Measurements from ENCODE around the gene TPD52L1.

The TPD52L1 gene

DNA sequence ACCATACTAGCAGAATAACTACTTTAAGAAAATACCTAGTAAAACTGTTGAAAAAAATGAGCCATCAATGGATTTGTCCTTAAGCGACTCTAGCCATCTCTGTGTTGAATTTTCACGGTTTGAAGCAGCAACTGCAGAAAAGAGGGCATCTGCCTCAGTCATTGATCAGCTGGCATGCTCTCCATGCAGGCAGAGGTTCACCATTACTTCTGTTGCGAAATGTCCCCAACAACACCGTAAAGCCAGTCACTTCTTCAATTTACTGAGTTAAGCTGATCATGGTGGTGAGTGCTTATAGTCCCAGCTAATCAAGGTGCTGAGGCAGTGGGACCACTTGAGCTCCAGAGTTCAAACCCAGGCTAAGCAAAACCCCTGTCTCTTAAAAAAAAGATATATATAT is 11.1 kb downstream of the TPD52L1 start:
- Histone ChIP-seq H3K4me1 (ENCODE audit: control insufficient read depth, low read depth, low read length) (no peaks in the 10 kb centered on the region), H3K27ac (ENCODE audit: low read length) (no peak overlapping the region), H3K36me3 (ENCODE audit: control insufficient read depth, low read depth, low read length) (no peaks in the 10 kb centered on the region), H3K9ac (ENCODE audit: low read length) (no peak overlapping the region), H3K9me3 (ENCODE audit: control insufficient read depth, low read depth, low read length) (no peaks in the 10 kb centered on the region), H3K4me3 (ENCODE audit: low read length) (no peak overlapping the region), H3K27me3 (ENCODE audit: control insufficient read depth, insufficient read depth, low read length) (no peaks in the 10 kb centered on the region)

DNA sequence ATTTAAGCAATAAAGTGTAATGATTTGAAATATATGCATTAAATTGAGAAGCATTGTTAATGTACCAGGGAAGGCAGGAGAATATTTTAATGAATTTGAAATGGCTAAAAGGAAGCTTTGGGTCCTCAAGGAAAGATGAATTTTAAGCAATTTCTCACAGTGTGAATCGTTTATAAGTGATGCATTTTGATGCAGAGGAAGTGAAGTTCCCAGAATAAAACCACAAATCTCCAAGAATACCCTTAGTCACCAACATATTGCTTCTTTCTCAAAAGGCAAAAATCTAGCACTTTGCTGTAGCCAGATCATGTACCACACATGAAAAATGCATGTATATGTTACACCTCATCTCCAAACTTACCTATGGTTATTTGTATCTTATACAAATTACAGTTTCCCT is 11.7 kb downstream of the TPD52L1 start:
- H3K27me3 ChIP-seq (ENCODE audit: control insufficient read depth, insufficient read depth, low read length), result no peaks in the 10 kb centered on the region
- no peaks in the 10 kb centered on the region for H3K36me3 ChIP-seq (ENCODE audit: control insufficient read depth, low read depth, low read length)
- H3K27ac ChIP-seq (ENCODE audit: low read length), result no peak overlapping the region
- no peaks in the 10 kb centered on the region for H3K9me3 ChIP-seq (ENCODE audit: control insufficient read depth, low read depth, low read length)
- no peak overlapping the region for H3K4me3 ChIP-seq (ENCODE audit: low read length)
- no peak overlapping the region for H3K9ac ChIP-seq (ENCODE audit: low read length)
- no peaks in the 10 kb centered on the region for H3K4me1 ChIP-seq (ENCODE audit: control insufficient read depth, low read depth, low read length)

DNA sequence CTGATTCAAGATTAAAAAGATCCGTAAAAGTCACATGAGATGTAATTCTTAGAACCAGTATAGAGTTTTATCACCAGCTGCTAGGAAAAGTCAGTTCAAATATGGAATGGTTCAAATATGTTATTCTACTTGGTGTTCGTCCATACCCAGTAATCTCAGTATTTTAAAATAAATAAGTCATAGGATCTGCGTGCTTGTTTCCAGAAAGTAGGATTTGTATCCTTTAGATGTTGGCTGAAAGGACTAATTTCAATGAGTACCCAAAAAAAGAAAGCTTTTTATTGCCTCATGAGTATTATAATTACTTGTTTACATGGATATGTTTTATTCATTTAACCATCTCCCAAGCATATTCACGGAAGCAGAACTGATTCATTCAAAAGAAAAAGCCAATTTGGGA is 12.2 kb downstream of the TPD52L1 start:
- Histone ChIP-seq H3K27me3 (ENCODE audit: control insufficient read depth, insufficient read depth, low read length) (no peaks in the 10 kb centered on the region), H3K36me3 (ENCODE audit: control insufficient read depth, low read depth, low read length) (no peaks in the 10 kb centered on the region), H3K9ac (ENCODE audit: low read length) (no peak overlapping the region), H3K9me3 (ENCODE audit: control insufficient read depth, low read depth, low read length) (no peaks in the 10 kb centered on the region), H3K4me3 (ENCODE audit: low read length) (no peak overlapping the region), H3K4me1 (ENCODE audit: control insufficient read depth, low read depth, low read length) (no peaks in the 10 kb centered on the region), H3K27ac (ENCODE audit: low read length) (no peak overlapping the region)

DNA sequence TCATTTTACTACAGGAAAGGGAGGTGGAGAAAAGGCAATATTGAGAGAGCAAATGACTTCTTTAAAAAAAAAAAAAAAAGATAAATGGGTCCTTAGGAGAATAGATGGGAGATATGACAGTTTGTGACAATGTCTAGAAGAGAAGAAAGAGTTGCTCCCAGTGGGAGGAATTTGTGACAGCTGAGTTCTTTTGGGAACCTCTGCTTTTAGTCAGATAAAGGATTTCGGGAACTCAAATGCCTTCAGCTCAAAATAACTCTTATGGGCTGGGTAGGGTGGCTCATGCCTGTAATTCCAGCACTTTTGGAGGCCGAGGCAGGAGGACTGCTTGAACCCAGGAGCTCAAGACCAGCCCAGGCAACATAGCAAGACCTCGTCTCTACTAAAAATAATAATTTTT is 13.1 kb downstream of the TPD52L1 start:
- H3K27me3 ChIP-seq (ENCODE audit: control insufficient read depth, insufficient read depth, low read length), result no peaks in the 10 kb centered on the region
- H3K36me3 ChIP-seq (ENCODE audit: control insufficient read depth, low read depth, low read length), result no peaks in the 10 kb centered on the region
- no peaks in the 10 kb centered on the region for H3K4me1 ChIP-seq (ENCODE audit: control insufficient read depth, low read depth, low read length)
- H3K4me3 ChIP-seq (ENCODE audit: low read length), result no peak overlapping the region
- no peak overlapping the region for H3K27ac ChIP-seq (ENCODE audit: low read length)
- H3K9me3 ChIP-seq (ENCODE audit: control insufficient read depth, low read depth, low read length), result no peaks in the 10 kb centered on the region
- H3K9ac ChIP-seq (ENCODE audit: low read length), result no peak overlapping the region

DNA sequence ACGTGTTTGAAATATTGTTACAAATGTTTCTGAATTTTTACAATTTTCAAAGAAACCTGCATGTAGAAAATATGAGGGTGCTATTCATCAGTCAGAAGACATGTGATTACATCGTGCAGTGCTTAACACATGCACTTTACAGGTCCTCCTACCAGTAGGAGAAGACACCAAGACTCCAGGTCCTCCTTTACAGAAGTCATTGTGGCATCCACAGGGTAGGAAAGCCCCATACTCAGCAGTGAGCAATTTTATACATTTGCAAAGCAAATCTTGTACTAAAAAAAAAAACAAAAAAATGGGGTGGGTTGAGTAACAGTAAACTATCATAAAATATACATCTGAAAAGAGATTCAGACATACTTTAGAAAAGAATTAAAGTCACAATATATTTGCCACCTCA is 14.0 kb downstream of the TPD52L1 start:
- no peak overlapping the region for H3K4me3 ChIP-seq (ENCODE audit: low read length)
- H3K27ac ChIP-seq (ENCODE audit: low read length), result no peak overlapping the region
- no peaks in the 10 kb centered on the region for H3K27me3 ChIP-seq (ENCODE audit: control insufficient read depth, insufficient read depth, low read length)
- H3K9ac ChIP-seq (ENCODE audit: low read length), result no peak overlapping the region
- no peaks in the 10 kb centered on the region for H3K36me3 ChIP-seq (ENCODE audit: control insufficient read depth, low read depth, low read length)
- H3K9me3 ChIP-seq (ENCODE audit: control insufficient read depth, low read depth, low read length), result no peaks in the 10 kb centered on the region
- H3K4me1 ChIP-seq (ENCODE audit: control insufficient read depth, low read depth, low read length), result no peaks in the 10 kb centered on the region

DNA sequence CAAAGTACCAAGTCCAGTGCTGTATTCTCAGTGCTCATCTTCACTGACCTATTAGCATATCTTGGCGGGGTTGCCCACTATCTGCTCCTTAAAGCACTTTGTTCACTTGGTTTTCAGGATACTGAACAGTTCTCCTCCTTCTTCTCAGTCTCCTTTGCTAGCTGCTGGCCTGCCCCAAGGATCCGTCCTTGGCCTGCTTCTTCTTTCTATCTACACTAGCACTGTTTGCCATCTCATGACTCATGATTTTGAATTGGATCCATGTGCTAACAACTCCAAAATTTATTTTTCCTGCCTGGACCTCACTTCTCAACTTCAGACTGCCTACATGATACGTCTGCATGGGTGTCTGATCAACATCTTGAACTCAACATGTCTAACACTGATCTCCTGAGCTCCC is 15.5 kb downstream of the TPD52L1 start:
- Histone ChIP-seq H3K27me3 (ENCODE audit: control insufficient read depth, insufficient read depth, low read length) (no peaks in the 10 kb centered on the region), H3K9me3 (ENCODE audit: control insufficient read depth, low read depth, low read length) (no peaks in the 10 kb centered on the region), H3K27ac (ENCODE audit: low read length) (no peak overlapping the region), H3K36me3 (ENCODE audit: control insufficient read depth, low read depth, low read length) (no peaks in the 10 kb centered on the region), H3K9ac (ENCODE audit: low read length) (no peak overlapping the region), H3K4me1 (ENCODE audit: control insufficient read depth, low read depth, low read length) (no peaks in the 10 kb centered on the region), H3K4me3 (ENCODE audit: low read length) (no peak overlapping the region)

DNA sequence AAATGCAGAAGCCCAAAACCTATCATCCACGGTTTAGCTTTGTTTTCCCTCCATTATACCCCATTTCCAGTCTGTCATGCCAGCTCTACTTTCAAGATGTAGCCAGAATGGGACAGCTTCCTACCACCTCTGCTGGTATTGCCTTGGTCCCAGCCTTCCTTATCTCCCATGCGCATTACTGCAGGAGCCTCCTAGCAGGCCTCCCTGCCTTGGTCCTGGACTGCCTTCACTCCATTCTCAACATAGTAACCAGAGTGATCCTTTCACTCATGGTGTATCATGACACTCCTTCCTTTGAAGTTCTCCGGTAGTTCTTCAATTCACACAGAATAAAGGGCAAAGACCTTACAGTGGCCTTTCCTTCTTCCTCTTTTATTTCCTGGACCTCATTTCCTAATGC is 15.9 kb downstream of the TPD52L1 start:
- no peak overlapping the region for H3K27ac ChIP-seq (ENCODE audit: low read length)
- no peaks in the 10 kb centered on the region for H3K27me3 ChIP-seq (ENCODE audit: control insufficient read depth, insufficient read depth, low read length)
- no peaks in the 10 kb centered on the region for H3K36me3 ChIP-seq (ENCODE audit: control insufficient read depth, low read depth, low read length)
- no peaks in the 10 kb centered on the region for H3K4me1 ChIP-seq (ENCODE audit: control insufficient read depth, low read depth, low read length)
- no peak overlapping the region for H3K9ac ChIP-seq (ENCODE audit: low read length)
- H3K4me3 ChIP-seq (ENCODE audit: low read length), result no peak overlapping the region
- no peaks in the 10 kb centered on the region for H3K9me3 ChIP-seq (ENCODE audit: control insufficient read depth, low read depth, low read length)

DNA sequence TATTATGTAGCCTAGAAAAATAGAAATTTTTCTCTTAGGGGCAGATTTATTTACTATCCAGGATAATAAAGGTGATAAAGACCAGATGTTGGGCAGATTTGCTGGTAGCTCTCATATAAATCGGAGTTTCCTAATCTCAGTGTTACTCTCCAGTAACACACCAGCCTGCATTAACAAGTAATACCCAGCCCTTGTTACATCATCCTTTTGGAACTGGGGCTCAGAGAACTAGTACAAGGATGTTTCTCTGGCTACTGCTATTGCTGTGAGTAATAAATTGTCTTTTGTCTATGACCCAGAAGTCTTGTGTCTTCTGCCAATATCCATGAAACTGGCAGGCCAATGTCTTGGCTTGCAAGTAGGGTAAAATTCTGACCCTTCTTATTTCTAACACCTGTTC is 16.8 kb downstream of the TPD52L1 start:
- no peak overlapping the region for H3K4me3 ChIP-seq (ENCODE audit: low read length)
- no peaks in the 10 kb centered on the region for H3K36me3 ChIP-seq (ENCODE audit: control insufficient read depth, low read depth, low read length)
- H3K9ac ChIP-seq (ENCODE audit: low read length), result no peak overlapping the region
- H3K27ac ChIP-seq (ENCODE audit: low read length), result no peak overlapping the region
- H3K9me3 ChIP-seq (ENCODE audit: control insufficient read depth, low read depth, low read length), result no peaks in the 10 kb centered on the region
- no peaks in the 10 kb centered on the region for H3K27me3 ChIP-seq (ENCODE audit: control insufficient read depth, insufficient read depth, low read length)
- no peaks in the 10 kb centered on the region for H3K4me1 ChIP-seq (ENCODE audit: control insufficient read depth, low read depth, low read length)

DNA sequence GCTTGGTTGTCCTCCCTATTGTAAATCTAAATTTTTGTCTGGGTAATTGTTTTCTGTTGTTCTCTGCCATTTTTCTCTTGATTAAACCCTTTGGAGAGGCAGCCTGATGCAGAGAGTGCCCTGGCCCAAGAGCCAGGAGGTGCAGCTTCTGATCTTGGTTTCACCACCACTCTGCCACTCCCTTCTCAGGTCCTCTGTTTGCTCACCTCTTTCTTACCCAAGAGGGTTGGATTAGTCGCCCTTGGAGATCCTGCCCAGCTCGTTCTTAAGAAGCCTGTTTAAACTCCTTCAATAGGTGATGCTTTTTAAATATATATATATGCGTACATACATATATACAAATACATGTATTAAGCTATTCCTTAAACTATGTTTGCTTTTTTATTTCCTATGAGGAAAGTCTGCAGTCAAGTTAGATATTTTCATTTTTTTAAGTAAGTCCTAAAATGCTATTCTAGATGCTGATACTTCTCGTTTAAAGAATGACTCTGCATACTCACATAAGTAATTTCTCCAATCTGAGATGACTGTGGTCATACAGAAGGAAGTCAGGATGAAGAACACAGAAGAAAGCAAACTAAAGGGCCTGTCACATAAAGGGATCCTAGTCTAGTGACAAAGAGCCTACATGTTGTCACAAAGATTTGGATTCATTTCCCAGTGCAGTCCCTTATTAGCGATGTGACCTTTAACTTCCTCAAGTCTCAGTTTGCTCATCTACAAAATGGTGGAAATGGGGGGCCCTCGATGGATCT is 19.9 kb downstream of the TPD52L1 start:
- Histone ChIP-seq H3K9me3 (ENCODE audit: control insufficient read depth, low read depth, low read length) (no peaks in the 10 kb centered on the region), H3K27me3 (ENCODE audit: control insufficient read depth, insufficient read depth, low read length) (no peaks in the 10 kb centered on the region), H3K27ac (ENCODE audit: low read length) (no peak overlapping the region), H3K4me3 (ENCODE audit: low read length) (no peak overlapping the region), H3K36me3 (ENCODE audit: control insufficient read depth, low read depth, low read length) (no peaks in the 10 kb centered on the region), H3K9ac (ENCODE audit: low read length) (no peak overlapping the region), H3K4me1 (ENCODE audit: control insufficient read depth, low read depth, low read length) (no peaks in the 10 kb centered on the region)

DNA sequence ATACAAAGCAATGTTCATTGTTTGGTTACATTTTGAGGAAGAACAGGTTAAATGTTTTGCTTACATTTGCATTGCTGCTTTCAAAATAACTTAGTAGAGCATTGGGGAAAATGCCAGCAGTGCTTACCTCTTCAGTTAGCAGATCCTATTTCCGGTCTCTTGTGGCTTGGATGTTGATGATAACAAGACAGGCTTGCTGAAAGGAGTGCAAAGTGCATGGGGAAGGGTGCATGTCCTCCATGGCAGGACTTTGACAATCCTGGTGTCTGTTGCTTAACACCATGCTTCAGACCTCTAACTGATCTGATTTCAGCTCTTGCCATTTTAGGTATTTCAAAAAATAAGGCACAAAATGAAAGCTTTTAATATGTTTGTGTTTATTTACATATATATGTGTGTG is 21.1 kb downstream of the TPD52L1 start:
- H3K27ac ChIP-seq (ENCODE audit: low read length), result no peak overlapping the region
- H3K9me3 ChIP-seq (ENCODE audit: control insufficient read depth, low read depth, low read length), result no peaks in the 10 kb centered on the region
- no peaks in the 10 kb centered on the region for H3K27me3 ChIP-seq (ENCODE audit: control insufficient read depth, insufficient read depth, low read length)
- no peaks in the 10 kb centered on the region for H3K36me3 ChIP-seq (ENCODE audit: control insufficient read depth, low read depth, low read length)
- H3K4me3 ChIP-seq (ENCODE audit: low read length), result no peak overlapping the region
- H3K4me1 ChIP-seq (ENCODE audit: control insufficient read depth, low read depth, low read length), result no peaks in the 10 kb centered on the region
- no peak overlapping the region for H3K9ac ChIP-seq (ENCODE audit: low read length)

DNA sequence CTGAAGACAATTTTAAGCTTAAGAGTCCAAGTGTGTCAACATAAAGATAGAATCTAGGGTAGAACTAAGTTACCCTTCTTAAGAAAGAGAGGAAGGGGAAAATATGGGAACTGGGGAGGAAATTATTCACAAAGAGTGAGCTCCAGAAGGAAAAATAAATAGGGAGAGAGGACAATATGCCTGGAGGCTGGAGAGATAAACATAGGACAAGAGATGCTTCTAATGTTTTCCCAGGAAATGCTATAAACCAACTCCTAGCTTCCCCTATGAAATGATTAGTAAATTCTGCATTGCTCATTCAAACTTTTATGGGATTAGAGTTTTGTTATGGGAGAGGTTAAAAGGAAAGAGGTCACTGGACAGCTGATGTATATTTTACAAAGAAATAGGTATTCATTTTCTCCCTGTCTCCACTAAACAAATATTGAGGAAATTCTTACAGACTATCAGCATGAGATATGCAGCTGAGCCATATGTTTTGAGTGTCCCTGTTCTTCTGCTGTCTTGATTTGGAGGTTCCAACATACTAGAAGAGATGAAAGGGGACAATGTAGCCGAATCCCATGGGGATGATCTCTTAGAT is 22.0 kb downstream of the TPD52L1 start:
- Histone ChIP-seq H3K36me3 (ENCODE audit: control insufficient read depth, low read depth, low read length) (no peaks in the 10 kb centered on the region), H3K27me3 (ENCODE audit: control insufficient read depth, insufficient read depth, low read length) (no peaks in the 10 kb centered on the region), H3K27ac (ENCODE audit: low read length) (no peak overlapping the region), H3K4me1 (ENCODE audit: control insufficient read depth, low read depth, low read length) (no peaks in the 10 kb centered on the region), H3K9ac (ENCODE audit: low read length) (no peak overlapping the region), H3K4me3 (ENCODE audit: low read length) (no peak overlapping the region), H3K9me3 (ENCODE audit: control insufficient read depth, low read depth, low read length) (no peaks in the 10 kb centered on the region)

Measured in iPS-18a (cell line).